GM19324 (cell line): ENCODE data around the gene GRSF1.
"Not testable (repeated sequence)": the region's sequence is repeated elsewhere in the genome, so short reads cannot be mapped to it uniquely, and the experiment has no call there.

ENCODE experiments used
- ATAC-seq: cut with Tn5 transposase; IDR thresholded peaks from one replicate; pipeline ENCODE4 v1.9.1; 2021; ENCODE audit warnings: mild to moderate bottlenecking, moderate library complexity; ENCODE audit not compliant: unreplicated experiment, low FRiP score

The GRSF1 gene

DNA sequence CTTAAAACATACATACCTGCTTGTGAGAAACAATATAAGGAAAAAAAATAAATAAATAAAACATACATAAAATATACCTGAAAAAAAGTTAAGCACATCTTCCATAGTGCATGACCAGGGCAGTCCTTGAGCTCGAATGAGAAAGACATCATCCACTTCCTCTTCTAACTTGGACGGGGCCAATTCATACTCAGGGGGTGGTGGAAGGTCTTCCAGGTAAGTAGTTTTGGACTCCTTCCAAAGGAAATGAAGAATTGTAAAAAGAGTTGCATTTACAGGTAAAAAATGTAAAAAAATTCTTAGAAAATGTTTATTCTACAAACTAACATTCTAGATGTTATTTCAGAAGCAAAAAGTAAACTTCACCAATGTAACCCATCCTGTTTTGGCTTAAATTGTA lies 3.6 kb downstream of the GRSF1 start:
- ATAC-seq, result no peak

GRCh38 chr4:70833675-70834074 lies 6.0 kb downstream of the GRSF1 start:
- no peak for ATAC-seq

- no peak for ATAC-seq
Observed at GRCh38 chr4:70831293-70831692, 8.4 kb downstream of the GRSF1 start.

GRCh38 chr4:70830054-70830453 lies 9.6 kb downstream of the GRSF1 start:
- no peak for ATAC-seq

GRCh38 chr4:70829492-70829891 lies 10.2 kb downstream of the GRSF1 start:
- no peak for ATAC-seq

DNA sequence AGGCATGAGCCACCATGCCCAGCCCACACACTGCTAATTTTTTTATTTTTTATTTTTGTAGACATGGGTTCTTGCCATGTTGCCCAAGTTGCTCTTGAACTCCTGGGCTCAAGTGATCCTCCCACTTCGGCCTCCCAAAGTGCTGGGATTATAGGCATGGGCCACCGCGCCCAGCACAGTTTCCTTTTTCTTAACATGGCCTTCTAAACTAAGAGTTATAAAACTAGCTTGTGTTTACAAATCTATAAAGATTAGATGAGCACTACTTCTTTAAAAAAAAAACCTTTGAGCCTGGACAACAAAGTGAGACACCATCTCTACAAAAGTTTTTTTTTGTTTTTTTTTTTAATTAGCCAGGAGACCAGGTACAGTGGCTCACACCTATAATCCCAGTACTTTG lies 10.7 kb downstream of the GRSF1 start:
- no peak for ATAC-seq

DNA sequence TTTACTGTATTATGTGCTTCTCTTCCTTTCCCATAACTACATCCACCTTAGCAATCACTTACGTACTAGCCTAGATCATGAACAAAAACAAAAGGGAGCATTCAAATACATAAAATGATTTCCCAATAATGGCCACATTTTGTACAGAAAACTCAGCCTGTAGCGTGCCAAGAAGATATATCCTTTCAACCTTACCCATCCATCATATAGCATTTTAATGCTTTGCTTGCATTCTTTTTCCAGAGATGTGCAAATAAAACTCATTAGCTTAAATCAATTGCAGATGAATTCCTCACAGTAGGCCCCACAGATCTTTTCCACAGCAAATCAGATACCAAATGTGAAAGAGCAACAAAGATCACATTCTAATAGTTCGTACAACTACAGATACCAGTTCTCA lies 20.8 kb downstream of the GRSF1 start:
- no peak for ATAC-seq

- ATAC-seq, result no peak
Observed at GRCh38 chr4:70818173-70818855, 21.4 kb downstream of the GRSF1 start.

DNA sequence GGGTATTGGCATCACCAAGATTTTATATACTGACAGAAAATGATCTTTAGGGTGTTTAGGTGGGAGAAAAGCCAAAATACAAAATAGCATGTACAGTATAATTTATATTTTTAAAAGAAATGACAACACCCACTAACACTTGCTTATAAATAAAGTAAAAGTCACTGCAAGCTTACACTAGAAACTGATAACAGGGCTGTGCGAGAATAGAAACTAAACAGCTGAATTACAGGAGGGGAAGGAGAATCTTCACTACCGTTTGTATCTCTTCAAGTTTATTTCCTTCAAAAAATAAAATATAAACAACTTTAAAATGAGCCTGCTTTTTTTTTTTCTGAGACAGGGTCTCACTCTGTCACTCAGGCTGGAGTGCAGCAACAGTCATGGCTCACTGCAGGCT lies 22.8 kb downstream of the GRSF1 start:
- ATAC-seq, result no peak

GRCh38 chr4:70815370-70815769 lies 24.3 kb downstream of the GRSF1 start:
- no peak for ATAC-seq

DNA sequence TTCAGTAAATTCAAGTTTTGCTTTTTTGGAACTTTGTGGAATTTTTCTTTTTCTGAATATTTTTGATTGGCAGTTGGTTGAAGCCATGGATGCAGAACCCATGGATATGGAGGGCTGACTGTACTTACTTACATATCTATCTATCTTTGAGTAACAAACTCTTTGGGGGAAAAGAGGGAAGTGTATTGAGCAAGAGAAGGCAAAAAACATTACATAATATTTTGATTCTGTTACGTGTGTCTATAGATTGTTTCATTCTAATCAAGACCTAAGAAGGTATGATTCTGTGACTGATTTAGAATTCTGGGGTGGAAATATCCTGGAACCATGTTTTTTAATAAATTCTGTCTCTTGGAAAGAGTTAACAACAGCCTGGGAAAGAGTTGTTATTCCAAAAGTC lies 31.5 kb downstream of the GRSF1 start:
- no peak for ATAC-seq

- no peak for ATAC-seq
Observed at GRCh38 chr4:70802928-70803580, 36.6 kb downstream of the GRSF1 start.

GRCh38 chr4:70801265-70801809 lies 38.4 kb downstream of the GRSF1 start:
- ATAC-seq, result no peak

DNA sequence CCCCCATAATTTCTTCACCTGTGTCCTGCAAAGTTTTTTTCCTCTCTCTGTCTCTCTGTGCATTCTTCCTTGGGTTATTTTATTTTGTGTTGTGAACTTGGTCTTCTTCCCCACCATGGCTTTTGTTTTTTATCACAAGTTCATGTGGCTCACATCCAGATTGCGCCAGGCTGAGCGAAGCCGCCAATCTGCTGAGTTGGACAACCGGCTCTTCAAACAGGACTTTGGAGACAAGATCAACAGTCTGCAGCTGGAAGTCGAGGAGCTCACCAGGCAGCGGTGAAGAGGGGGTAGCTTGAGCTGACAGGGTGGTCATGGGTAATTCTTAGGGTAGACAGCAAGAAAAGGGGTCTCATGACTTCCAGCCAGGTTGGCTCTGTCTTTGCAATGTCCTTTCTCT lies 46.1 kb downstream of the GRSF1 start:
- ATAC-seq, result no peak

- ATAC-seq, result no peak
Observed at GRCh38 chr4:70788733-70789132, 51.0 kb downstream of the GRSF1 start.

- no peak for ATAC-seq
Observed at GRCh38 chr4:70787496-70787895, 52.2 kb downstream of the GRSF1 start.

DNA sequence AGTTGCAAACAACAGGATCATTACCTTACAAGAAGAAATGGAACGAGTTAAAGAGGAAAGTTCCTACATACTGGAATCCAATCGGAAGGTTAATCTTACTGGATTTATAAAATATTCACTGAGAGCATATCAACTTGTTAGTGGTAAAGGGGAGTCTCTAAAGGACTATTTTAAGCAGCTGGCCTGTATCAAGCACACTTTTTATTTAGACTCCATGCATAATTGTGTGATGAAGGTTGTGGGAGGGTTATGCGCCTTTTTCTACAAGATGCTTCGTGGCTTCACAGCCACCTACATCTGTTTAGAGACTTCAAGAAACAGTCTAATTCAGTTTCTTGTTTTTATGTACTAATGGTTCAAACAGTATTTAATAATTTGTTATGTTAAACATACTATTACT lies 56.6 kb downstream of the GRSF1 start:
- ATAC-seq, result no peak

DNA sequence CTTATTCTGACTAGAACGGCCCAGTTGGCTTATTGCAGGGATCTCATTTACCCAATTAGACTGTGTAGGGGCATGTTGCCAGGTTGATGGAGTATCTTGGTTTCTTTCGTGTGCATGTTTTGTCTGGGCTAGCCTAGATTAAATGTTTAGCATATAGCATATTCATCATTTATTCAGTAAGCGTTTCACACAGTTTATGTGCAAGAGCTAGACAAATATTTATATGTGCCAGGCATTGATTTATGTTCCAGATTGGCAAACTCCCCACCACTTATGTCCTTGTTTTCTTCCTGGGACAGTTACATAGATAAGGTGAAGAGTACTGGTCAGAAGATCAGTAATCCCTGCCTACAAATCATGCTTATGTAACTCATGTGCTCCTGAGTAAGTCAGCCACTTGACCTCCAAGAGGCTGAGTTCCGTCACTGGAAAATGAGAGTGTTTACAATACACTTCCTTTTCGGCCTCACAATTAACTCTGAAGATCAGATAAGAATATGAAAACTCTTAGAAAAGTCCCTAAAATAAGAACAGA lies 60.7 kb downstream of the GRSF1 start:
- no peak for ATAC-seq

DNA sequence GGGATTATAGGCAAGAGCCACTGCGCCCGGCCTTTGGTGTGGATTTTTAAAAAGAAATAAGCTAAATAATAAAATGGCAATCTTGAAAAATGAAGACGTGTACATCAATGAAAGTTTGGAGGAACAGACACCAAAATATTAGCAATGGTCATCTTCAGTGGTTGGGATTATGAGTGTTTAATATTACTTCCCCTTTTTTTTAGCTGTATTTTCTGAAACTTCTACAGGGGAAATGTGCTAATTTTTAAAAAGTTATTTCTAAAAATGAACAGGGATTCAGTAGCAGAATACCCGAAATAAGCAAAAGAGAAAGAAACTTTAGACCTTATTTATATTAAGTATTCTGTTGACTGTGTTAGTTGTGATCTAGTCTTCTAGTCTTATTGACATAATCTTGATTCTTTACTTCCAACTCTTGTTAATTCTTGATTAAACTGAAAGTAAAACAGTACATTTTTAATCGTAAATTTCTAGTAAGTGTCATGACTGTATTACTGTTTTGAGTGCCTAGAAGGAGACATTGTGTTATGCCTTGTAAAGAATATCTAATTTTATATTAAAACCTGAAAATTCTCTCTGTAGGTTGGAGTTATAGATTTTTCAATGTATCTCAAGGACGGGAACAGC lies 66.6 kb downstream of the GRSF1 start:
- ATAC-seq, result no peak

- ATAC-seq, result not testable (repeated sequence)
Observed at GRCh38 chr4:70769396-70769795, 70.3 kb downstream of the GRSF1 start.

DNA sequence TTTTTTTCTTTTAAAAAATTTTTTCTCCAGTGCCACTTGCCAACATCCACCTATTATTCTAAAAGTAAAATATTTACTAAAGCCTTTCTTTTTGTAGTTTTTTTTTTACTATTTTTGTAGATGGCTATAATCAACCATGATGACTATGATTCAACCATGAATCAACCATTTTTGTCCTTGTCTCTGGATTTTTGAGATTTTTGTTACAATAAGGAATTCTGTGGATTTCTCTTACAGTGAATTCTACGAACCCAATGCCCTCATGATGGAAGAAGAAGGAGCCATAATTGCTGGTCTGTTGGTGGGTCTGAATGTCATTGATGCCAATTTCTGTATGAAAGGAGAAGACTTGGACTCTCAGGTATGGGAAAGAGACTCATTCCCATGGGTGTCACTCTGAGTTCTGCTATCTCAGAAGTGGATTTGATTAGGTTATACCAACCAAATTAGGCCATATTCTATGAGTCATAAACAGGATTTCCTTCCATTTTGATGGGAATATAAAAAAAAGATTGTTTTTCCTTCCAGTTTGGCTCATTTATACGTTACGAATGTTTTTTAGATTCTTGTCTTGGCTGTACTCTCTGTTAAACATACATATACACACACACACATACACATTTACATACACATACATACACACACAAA lies 71.3 kb downstream of the GRSF1 start:
- ATAC-seq, result no peak
